DMS153 treated with DMSO at 0.1 percent for 48 hours (cell line): ENCODE results near the gene CIC.
A peak's percentile ranks its signal among the peaks of the same experiment; 100 is the strongest.

Source experiments
- DNase-seq: peaks from one replicate; lab custom pipeline; 2025; ENCODE audit not compliant: unreplicated experiment; lab: John Stamatoyannopoulos, UW

Gene CIC

DNA sequence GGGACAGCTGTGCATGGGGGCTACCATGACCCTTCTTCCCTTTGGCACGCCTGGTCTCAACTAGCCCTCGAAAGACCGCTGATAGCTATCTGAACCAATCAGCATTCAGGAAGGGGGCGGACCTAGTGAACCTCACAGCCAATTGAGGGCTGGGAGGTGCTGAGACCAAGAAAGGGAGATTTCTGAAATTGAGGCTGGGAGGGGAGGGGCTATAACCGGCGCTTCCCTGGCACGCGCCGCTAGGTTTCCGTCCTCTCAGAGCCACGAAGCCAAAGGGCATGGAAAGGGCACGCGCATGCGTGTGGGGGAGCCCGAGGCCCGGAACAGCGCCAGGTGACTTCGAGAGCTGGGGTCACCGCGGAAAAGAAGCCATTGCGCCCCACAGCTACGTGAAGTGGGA, 37.6 kb downstream of the CIC start:
- DNase-seq = no peak

DNA sequence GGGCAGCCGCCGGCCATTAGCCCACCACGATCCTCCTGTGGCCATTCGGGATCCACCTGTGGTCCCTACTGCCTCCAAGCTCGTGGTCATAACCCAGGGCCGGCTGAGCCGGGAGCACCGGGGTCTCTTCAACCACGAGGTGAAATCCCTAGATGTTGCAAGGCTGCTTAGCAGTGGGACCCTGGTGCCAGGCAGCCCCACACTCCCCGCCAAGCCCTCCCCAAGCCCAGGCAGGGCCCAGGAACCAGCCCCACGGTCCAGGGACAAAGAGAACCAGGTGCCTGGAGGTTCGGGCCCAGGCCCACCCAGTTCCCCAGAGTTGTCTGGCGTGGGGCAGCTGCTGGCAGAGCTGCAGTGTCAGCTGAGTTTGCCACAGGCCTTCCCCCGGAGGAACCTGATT, 40.6 kb downstream of the CIC start:
- no peak for DNase-seq

DNA sequence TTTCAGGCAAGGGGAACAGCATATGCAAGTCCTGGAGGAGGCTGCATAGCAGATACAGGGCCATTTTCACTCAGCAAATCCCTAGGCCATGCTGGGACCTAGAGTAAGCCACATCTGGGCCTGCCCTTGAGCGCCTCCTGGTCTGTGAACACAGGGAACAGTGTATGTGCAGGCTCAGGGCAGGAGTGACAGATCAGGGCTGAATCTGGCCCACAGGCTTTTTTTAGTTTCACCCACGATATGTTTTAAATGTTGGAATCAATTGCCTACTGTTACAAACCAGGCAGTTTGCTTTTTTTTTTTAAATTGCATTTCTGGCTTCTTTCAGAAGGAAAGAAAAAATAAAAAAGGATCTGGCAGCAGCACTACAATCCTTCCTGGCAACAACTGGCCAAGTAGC, 42.6 kb downstream of the CIC start:
- no peak for DNase-seq

DNA sequence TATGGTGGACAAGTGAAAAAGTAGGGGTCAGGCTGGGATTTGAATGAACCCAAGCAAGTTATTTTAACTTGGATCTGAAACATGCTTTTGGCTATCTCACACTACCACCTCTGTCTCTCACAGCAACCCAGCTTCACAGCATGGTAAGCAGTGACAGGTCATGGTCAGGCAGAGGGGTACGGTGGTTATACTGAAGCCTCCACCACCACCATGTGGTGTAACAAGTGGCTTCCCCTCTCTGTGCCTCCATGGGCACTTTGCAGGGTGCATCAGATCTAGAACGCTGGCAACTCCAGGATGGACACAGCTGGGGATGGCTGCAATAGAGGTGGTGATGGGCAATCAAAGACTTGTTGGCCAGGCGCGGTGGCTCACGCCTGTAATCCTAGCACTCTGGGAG, 43.3 kb downstream of the CIC start:
- DNase-seq = no peak

DNA sequence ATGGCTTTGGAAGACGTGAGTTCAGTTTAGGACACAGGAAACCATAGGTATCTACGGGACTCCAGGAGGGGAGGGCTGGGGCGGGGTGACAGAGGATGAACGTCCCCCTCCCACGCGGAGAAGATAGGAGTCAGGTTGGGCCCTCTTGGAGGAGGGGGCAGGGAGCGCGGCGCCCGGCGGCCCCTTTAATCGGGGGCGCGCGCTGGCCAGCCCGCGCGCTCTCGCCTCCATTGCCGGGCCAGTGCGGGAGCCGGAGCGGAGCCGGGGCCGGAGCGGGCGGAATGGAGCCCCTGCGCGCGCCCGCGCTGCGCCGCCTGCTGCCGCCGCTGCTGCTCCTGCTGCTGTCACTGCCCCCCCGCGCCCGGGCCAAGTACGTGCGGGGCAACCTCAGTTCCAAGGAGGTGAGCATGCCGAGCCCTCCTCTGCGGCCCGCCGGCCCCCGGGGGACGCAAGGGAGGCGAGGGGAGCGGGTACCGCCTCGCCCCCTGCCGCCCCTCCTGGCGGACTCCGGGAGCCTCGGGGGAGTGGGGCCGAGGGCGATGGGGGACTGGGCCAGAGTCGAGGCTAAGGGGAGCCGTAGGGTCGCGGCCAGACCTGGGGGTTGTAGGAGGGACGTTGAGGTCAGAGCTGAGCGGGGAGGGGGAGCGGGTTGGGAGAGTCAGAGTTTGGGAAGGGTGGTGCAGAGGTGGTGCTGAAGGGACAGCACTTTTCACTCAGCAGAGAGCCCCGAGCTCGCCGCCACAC, 44.2 kb downstream of the CIC start, which contains the start of gene TMEM145:
TMEM145 (plus strand) TSS at position 214 of the 744 bp plus-strand sequence; CDS start at position 282, 68 bp downstream.
- peak; percentile 20 for DNase-seq

DNA sequence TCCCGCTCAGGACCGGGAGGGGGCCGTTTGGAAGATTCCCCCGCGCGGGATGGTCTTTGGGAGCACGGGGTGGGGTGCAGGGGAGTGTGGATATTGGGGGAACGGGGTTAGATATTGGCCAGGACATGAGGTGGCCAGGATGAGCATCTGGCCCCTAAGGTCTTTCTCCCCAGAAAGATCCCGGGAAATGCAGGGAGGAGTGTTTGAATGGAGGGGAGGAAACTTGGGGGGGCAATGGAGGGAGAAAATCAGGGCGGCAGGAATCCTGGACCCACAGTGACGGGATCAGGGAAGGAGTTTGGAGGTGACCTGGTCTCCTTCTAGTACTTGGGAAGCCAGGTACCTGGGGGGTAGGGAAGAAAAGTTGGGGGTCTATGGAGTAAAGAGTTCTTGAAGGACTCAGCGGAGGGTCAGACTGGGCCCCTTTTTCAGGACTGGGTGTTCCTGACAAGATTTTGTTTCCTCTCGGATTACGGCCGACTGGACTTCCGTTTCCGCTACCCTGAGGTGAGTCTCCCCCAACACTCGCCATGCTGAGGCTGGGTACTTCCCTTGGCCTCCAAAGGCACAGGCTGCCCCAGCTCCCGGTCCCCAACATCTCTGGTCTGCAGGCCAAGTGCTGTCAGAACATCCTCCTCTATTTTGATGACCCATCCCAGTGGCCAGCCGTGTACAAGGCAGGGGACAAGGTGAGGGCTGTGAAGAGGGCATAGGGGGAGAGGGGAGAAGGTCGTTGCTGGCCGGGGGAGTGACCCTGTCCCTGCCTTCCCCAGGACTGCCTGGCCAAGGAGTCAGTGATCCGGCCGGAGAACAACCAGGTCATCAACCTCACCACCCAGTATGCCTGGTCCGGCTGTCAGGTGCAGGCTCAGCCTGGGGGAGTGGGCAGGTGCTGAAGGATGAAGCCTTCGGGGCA, 45.0 kb downstream of the CIC start:
- DNase-seq = no peak

DNA sequence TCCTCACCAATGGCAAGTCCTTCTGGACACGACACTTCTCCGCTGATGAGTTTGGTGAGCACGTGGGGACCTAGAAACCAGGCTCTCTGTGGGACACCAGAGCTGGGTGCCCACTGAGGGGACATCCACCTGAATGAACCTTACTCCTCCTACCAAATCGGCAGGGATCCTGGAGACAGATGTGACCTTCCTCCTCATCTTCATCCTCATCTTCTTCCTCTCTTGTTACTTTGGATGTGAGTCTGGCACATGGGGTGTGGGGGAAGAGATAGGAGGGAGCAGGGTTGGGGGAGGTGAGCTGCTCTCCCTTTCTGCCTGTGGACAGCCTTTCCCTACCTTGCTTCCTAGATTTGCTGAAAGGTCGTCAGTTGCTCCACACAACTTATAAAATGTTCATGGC, 46.0 kb downstream of the CIC start:
- no peak for DNase-seq

DNA sequence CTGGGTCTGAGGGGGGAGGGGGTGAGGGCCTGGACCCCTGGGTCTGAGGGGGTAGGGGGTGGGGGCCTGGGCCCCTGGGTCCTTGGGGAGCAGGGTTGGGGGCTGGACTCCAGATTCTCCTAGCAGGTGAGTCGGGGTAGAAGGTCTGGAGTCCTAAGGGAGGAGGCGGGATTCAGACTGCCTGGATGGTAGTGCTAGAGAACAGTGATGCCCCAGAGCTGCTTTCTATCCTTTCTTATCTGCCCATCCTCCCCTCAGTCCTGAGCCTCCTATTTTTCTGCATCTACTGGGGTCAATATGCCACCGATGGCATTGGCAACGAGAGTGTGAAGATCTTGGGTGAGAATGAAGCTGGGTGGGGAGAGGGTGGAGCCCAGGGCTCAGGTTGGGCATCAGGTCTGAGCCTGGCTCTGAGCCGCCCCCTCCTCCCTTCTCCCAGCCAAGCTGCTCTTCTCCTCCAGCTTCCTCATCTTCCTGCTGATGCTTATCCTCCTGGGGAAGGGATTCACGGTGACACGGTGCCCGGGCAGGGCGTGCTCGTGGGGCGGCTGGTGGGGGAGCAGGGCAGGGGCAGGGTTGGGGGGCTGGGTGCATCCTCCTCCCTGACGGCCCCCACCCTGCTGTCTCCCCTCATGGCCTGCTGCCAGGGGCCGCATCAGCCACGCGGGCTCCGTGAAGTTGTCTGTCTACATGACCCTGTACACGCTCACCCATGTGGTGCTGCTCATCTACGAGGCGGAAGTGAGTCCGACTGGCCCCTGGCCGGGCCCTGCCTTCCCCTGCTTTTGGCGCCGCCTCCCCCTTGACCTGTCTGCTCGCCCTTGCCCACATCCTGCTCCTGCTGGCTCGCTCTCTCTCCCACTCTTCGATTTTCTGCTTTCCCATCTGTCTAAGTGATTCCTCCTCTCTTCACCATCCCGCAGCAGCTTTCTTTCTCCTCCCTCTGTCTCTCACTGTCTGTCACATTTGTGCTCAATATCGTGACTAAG, 47.5 kb downstream of the CIC start:
- DNase-seq = peak; percentile 58

DNA sequence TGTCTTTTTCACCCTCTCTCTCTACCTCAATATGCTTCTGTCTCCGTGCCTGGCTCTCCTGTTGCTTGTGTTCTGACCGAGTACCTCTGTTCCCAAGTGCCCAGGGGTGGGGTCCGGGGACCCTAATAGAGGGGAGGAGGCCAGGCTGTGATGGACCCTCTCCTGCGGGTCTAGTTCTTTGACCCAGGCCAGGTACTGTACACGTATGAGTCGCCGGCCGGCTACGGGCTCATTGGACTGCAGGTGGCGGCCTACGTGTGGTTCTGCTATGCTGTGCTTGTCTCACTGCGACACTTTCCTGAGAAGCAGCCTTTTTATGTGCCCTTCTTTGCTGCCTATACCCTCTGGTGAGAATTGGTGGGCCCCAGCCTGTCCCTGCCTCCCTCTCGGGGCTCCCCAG, 48.5 kb downstream of the CIC start:
- no peak for DNase-seq

DNA sequence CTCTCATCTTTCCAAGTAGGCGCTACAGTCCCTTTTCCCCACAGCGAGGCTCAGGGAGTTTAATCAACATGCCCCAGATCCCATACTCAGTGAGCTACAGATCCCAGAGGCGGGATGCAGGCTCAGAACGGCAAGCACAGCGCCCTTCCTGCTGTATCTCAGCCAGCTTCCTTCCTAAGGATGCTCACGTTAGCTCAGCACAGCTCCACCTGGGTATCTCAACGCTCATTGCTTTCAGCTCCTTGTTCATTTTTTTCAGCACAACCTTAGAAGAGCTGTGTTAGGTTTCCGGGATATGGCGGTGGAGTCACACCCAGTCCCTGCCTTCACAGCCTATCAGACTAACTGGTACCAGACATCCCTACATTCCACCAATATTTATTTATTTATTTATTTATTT, 53.3 kb downstream of the CIC start:
- DNase-seq = no peak

DNA sequence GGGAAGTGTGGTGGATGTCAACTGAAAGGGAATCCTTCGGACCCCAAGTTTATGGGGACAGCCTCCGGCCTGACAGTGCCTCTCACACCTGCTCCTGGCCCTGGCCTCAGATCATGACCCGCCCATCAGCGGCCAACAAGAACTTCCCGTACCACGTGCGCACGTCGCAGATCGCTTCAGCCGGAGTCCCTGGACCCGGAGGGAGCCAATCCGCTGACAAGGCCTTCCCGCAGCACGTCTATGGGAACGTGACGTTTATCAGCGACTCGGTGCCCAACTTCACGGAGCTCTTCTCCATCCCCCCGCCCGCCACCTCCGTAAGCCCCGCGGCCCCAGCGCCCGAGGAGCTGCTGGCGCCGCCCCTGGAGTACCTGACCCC, 54.4 kb downstream of the CIC start:
- no peak for DNase-seq

DNA sequence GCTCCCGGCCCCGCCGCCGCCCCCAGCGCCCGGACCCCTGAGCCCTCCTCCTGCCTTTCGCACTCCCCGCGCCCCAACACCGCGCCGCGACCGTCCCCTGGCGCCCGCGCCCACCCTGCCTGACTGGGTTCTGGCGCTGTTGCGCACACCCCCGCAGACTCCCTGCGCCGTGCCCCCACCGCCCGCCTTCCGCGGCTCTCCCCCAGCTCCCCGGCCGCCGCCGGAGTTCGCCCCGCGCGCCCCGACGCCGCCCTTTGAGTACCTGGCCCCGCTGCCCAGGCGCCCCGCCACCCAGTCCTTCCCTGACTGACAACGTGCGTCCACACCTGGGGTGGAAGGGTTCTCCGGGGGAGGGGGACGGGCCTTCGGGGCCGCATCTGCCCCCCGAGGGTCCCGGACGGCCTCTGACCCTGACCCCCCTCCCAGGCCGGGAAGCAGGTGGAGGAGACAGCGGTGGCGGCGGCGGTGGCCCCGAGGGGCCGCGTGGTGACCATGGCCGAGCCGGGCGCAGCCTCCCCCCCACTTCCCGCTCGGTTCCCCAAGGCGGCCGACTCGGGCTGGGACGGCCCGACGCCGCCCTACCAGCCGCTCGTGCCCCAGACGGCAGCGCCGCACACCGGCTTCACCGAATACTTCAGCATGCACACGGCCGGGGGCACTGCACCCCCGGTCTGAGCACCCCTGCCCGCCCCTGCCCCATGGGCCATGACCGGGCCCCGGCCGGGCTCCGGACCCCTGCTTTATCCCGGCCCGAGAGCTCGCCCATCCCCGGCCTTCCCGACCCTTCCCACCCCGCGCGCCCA, 55.0 kb downstream of the CIC start:
- DNase-seq = no peak

DNA sequence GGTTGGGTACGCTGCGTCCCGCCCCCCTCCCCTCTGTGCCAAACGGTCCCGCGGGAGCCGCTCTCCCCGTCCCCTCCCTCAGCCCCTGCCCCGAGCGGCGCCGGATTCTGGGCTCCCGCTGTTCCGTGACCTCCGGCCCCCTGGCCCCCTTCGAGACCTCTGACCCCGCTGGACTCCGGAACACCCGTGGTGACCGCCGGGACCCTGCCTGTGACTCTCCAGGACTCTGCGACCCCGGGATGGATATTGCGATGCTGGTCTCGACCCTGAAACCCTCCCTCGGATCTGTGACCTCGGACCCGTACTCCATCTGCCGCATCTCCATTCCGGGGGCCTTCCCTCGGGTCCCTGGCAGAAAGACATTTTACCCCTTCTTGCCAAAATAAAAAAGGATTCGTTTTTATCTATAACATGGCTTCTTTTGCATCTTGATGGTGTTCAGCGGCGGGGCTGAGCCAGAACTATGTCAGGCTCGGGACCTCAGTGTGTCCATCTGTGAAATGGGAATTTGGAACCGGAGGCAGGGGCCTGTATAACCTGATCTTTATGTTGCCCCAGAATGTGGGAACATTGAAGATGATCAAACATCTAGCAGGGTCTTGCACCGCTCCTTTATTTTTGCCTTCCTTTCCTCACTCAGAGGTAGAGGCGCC, 55.7 kb downstream of the CIC start:
- DNase-seq = no peak

DNA sequence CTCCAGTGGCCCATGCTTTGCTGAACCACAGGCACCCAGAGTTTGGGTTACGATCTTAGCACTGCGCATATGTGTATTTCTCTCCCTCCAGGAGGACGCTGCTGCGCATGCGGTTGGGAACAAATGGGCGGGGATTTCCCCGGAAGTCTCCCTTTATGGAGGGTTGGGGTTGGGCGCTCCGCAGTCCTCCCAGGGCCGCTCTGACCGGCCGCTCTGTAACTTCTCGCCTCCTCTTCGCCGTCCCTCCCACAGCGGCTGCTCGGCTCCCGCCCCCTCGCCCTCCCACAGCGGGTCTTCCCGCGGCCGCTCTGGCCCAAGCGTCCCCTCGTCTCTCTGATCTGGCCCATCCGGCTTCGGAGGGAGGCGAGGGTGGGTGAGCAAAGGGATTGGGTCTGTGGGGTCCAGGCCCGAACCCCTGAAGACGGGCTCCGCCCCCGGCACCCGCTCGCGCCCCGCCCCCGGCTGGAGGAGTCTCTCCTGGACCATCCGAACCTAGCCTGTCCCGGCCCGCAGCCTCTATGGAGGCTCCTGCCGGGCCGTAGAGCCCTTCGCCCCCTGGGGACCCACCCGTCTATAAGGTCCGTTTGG, 56.4 kb downstream of the CIC start, which contains the start of gene MEGF8:
MEGF8 (plus strand) TSS at position 328 of the 588 bp plus-strand sequence. CDS start 609 bp downstream, outside the sequence.
- peak; percentile 97 for DNase-seq

DNA sequence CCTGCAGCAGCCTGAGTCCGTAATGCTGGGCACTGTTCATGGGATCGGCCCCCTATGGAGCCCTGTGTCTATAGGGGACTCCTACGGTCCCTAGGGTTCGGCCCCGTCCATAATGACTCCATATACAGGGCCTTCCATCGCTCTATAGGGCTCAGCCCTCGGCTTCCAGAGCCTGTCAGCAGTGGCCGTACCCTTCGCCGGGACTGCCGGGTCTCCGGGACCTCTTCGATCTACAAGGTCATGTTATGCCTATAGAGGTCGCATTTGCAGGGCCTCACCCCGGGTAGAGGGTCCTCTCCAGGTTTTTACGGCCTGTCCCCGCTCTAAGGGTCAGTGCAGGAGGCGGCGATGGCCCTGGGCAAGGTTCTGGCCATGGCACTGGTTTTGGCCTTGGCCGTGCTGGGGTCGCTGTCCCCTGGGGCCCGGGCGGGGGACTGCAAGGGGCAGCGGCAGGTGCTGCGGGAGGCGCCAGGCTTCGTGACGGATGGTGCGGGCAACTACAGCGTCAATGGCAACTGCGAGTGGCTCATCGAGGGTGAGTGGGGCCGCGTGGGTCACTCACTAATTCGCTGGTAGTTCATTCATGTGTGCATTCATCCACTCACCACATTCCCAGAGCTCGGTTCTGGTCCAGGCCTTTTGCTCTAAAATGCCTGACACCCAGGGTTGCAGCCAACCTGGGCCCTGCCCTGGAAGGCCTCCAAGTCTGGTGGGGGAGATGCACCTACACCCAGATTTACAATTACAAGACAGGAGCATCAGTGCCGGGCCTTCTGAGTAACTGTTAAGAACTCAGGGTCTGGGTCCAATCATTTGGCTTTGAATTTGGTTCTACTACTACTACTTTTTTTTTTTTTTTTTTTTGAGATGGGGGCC, 57.1 kb downstream of the CIC start:
- DNase-seq = no peak

DNA sequence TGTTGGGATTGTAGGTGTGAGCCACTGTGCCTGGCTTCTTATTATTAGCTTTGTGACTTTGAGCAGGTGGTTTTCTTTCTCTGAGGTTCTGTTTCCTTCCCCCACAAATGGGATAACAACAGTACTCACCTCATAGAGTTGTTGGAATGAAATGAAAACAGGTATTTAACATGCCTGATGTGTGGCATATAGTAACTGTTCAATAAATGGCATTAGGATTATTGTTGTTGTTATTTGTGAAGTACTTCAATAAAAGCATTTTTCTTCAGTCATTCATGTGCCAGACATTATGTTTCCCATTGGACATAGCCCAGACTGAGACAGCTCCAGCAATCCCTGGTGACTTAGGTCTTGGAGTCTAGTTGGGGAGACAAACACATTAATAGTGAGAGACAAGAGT, 57.9 kb downstream of the CIC start:
- no peak for DNase-seq

DNA sequence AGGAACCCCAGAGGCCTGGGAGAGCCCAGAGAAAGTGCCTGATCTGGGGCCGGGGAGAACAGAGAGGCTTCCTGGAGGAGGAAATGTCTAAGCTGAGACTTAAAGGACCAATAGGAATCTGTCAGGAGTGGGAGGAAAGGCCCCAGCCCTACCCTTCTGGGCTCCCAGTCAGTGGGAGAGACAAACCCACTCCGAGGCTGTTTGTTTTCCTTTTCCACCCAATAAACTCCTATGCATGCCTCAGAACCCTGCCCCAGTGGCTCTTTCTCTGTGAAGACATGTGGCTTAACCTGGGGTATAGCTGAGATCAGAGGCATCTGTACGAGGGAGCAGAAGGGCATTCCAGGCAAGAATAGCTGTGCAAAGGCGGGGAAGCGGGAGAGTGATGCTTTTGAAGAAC, 58.3 kb downstream of the CIC start:
- DNase-seq = no peak

DNA sequence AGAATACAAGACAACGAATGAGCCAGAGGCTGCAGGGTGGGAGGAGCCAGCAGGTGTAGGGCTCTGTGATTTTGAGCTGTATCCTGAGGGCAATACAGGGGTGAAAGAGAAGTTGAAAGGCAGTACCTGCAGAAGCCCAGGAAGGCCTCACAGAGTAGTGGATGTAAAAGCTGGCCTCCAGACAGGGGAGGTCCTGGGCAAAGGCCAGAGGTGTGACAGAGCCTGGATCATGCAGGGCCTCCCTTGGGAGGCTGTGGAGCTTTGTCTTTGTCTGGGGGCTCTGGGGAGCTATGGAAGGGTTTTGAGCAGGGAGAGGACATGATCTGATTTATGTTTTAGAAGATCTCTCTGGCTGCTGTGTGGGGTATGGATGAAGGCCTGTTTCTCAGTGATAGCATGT, 59.1 kb downstream of the CIC start:
- no peak for DNase-seq
